Activated T-helper 17 cell treated with anti-CD3 and anti-CD28 coated beads, Interleukin-2, amount 50 U/mL, for 72 hours (primary cell): ENCODE measurements around the gene PTGER3. TPM values are rescaled to one million over a fixed set of nuclear protein-coding genes. Genes with fewer than 3 reads are reported as not detected.
A peak's percentile ranks its signal among the peaks of the same experiment; 100 is the strongest.

Experiments used
- ATAC-seq: fragments of 150-1000 bp; cut with Tn5 transposase; replicated peaks from 2 replicates; pipeline ENCODE4 v1.10.0; 2021; ENCODE audit warnings: mild to moderate bottlenecking, moderate library complexity
- H3K27ac Mint-ChIP-seq: one replicate; pipeline ENCODE4 v1.8.0; 2022; ENCODE audit warnings: mixed read lengths
- H3K27me3 Mint-ChIP-seq: one replicate; pipeline ENCODE4 v1.8.0; 2022; ENCODE audit warnings: mixed read lengths
- H3K36me3 Mint-ChIP-seq: one replicate; pipeline ENCODE4 v1.8.0; 2022; ENCODE audit warnings: low read depth, mild to moderate bottlenecking, mixed read lengths
- H3K4me1 Mint-ChIP-seq: one replicate; pipeline ENCODE4 v1.8.0; 2022; ENCODE audit warnings: mixed read lengths
- H3K4me3 Mint-ChIP-seq: one replicate; pipeline ENCODE4 v1.8.0; 2022; ENCODE audit warnings: mild to moderate bottlenecking, mixed read lengths
- H3K9me3 Mint-ChIP-seq: one replicate; pipeline ENCODE4 v1.8.0; 2022; ENCODE audit warnings: mixed read lengths
- total RNA-seq, 2 donors: library from RNA; stranded (reverse); gene quantifications; one replicate each; pipeline ENCODE4 v1.2.3, GENCODE V29; 2022

PTGER3 gene
- total RNA-seq = not detected

DNA sequence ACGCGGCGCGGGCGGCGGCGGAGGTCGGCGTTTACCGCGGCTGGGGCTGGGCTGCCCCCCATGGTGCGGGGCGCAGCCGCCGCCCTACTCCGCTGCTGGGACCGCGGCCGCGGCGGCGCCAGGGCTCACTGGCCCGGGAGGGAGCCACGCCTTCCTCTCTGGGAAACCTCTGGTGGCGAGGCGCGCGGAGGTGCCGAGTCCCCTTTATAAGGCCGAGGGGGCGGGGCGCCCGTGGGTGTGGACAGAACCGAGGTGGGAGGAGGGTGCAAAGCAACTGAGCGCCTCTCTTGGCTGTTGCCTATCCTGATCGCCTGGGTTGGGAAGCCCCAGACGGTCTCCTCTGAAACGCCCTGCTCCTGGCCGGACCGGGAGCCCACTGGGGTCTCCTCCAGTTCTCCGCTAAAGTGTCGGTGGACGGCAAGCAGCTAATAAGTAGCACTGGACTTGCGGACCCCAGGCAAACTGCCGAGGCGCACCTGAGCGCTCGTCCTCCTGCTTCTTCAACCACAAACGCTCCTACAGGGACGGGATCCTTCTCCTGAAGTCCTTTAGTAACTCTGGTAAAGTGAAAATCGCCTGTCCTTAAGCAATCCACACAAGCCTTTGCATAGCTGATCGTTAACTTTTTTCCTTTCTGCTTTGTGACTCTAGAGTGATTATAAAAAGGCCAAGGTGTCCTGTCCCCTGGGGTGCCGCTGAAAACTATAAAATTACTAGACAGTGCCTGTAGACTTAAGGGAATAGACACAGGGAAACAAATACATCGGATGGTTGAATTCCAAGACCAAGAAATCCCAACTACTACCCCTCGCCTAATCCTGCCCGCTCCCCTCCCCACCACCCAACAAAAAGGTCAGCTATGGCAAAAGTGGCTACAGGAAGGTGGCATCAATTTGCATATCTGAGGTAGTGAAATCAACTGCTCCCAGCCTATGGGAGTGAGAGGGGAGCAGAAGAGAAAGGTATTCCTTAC, at the start of gene PTGER3:
TSS of gene PTGER3 (minus strand) at position 182 of the 973 bp plus-strand sequence. CDS start 239 bp downstream, outside the sequence.
- peak within 1 kb of the TSS; percentile 73 for H3K4me3 Mint-ChIP-seq
- no peaks in the 10 kb centered on the region for H3K36me3 Mint-ChIP-seq
- peak; percentile 53 for ATAC-seq
- H3K27ac Mint-ChIP-seq = no peak within 1 kb of the TSS
- no peaks in the 10 kb centered on the region for H3K4me1 Mint-ChIP-seq
- H3K27me3 Mint-ChIP-seq = peaks cover 31% of the 10 kb centered on the region
- no peaks in the 10 kb centered on the region for H3K9me3 Mint-ChIP-seq

DNA sequence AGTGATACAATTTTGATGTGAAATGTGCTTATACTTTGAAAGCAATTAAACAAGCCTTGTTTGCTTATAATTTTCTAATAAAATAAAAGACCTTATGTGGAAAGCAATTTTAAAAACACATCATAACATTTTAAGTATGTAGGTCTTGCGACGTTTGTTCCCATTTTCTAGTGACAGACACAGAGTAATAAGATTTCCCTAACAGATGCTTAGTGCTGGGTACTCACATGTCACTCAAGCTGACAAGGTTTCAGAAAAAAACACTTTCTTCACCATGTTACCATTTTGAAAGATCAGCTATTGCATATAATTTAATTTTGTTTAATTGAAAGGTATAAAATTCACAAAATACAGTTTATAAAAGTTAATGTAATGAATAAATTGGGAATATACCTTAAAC, 47.3 kb upstream of the PTGER3 start:
- Mint-ChIP-seq H3K9me3 (no peaks in the 10 kb centered on the region), H3K4me3 (no peak overlapping the region), H3K4me1 (no peaks in the 10 kb centered on the region), H3K36me3 (no peaks in the 10 kb centered on the region), H3K27me3 (peaks cover 11% of the 10 kb centered on the region), H3K27ac (no peak overlapping the region)
- ATAC-seq = no peak

DNA sequence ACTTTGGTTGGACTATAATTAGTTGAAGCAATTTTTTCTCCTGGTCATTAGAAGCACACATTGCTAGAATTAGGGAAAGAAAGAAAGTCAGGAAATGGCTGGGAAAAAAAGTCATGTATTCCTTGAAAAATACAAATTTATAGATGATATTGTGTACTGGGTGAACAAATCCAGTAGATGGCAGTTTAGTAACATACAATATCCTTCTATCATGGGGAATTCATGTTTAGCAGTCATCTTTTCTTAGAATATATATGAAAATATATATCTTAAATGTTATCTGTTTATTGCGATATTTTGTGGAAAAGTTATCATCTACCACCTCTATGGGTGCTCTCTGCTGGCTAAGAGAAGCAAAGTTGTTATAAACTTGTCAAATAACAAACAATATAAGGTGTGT, 46.3 kb upstream of the PTGER3 start:
- Mint-ChIP-seq H3K27me3 (peaks cover 8% of the 10 kb centered on the region), H3K27ac (no peak overlapping the region), H3K36me3 (no peaks in the 10 kb centered on the region), H3K9me3 (no peaks in the 10 kb centered on the region), H3K4me3 (no peak overlapping the region), H3K4me1 (no peaks in the 10 kb centered on the region)
- no peak for ATAC-seq

GRCh38 chr1:71089536-71090270, 42.1 kb upstream of the PTGER3 start:
- H3K4me1 Mint-ChIP-seq = no peaks in the 10 kb centered on the region
- peaks cover 5% of the 10 kb centered on the region for H3K27me3 Mint-ChIP-seq
- no peaks in the 10 kb centered on the region for H3K36me3 Mint-ChIP-seq
- no peak for ATAC-seq
- no peak overlapping the region for H3K27ac Mint-ChIP-seq
- H3K9me3 Mint-ChIP-seq = no peaks in the 10 kb centered on the region
- H3K4me3 Mint-ChIP-seq = no peak overlapping the region

- H3K9me3 Mint-ChIP-seq = no peaks in the 10 kb centered on the region
- no peaks in the 10 kb centered on the region for H3K4me1 Mint-ChIP-seq
- H3K27ac Mint-ChIP-seq = no peak overlapping the region
- ATAC-seq = no peak
- H3K36me3 Mint-ChIP-seq = no peaks in the 10 kb centered on the region
- no peak overlapping the region for H3K4me3 Mint-ChIP-seq
- H3K27me3 Mint-ChIP-seq = peaks cover 9% of the 10 kb centered on the region
Observed at GRCh38 chr1:71088645-71089287, 41.1 kb upstream of the PTGER3 start.

DNA sequence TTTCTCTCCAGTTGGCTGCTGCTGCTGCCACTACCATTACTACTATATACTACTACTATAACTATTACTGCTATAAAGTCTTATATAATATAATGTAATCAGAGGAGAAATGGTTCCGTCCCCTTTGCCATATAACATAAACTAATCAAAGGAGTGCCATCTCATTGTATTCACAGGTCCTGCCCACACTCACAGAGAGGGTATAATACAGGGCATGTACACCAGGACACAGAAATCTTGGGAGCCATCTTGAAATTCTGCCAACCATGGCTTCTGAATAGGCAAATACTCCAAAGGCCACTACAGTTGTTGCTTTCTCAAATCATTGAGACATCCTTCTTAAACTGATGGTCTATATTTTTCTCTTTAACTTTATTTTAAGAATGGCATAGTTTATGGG, 40.1 kb upstream of the PTGER3 start:
- no peak for ATAC-seq
- Mint-ChIP-seq H3K4me1 (no peaks in the 10 kb centered on the region), H3K4me3 (no peak overlapping the region), H3K27me3 (peaks cover 12% of the 10 kb centered on the region), H3K9me3 (no peaks in the 10 kb centered on the region), H3K36me3 (no peaks in the 10 kb centered on the region), H3K27ac (no peak overlapping the region)

DNA sequence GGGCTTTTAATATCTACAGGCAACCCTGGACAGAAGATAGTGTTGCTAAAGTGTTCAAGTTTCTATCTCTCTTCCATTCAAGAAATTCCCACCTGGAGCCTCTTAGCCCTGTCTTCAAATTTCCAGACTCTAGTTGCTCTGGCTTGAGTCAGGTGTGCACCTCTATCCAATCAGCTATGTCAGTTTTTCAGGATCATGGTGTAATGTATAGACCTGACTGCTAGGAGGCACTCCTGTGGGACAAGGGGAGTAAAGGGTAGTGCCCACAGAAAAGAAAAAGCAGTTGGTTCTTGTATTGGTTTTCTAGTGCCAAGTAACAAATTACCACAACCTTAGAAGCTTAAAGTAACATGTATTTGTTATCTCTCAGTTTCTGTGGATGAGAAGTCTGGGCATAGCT, 39.4 kb upstream of the PTGER3 start:
- no peak for ATAC-seq
- H3K9me3 Mint-ChIP-seq = peaks cover under 1% of the 10 kb centered on the region
- H3K4me1 Mint-ChIP-seq = peaks cover under 1% of the 10 kb centered on the region
- H3K36me3 Mint-ChIP-seq = no peaks in the 10 kb centered on the region
- peaks cover 12% of the 10 kb centered on the region for H3K27me3 Mint-ChIP-seq
- no peak overlapping the region for H3K27ac Mint-ChIP-seq
- no peak overlapping the region for H3K4me3 Mint-ChIP-seq

DNA sequence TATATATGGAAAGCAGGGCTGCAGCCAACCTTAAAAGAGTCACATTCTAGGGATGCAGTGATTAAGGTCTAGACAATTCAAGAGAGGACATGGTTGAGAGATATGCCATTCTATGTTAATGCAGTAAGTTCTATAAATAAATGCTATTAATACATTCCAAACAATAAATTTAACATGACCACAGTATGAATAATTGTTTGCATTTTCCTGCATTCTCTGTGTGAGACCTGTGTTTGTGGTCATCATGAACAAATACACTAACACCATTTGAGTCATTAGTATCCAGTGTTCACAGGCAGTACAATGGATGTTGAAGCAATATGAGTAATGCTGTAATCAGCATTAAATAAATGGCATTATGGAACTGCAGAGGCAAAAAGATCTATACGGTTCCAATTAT, 38.7 kb upstream of the PTGER3 start:
- H3K9me3 Mint-ChIP-seq = peaks cover 3% of the 10 kb centered on the region
- H3K4me1 Mint-ChIP-seq = peaks cover 5% of the 10 kb centered on the region
- no peak overlapping the region for H3K4me3 Mint-ChIP-seq
- ATAC-seq = no peak
- H3K36me3 Mint-ChIP-seq = no peaks in the 10 kb centered on the region
- peaks cover 12% of the 10 kb centered on the region for H3K27me3 Mint-ChIP-seq
- no peak overlapping the region for H3K27ac Mint-ChIP-seq

- ATAC-seq = no peak
- no peak overlapping the region for H3K4me3 Mint-ChIP-seq
- no peak overlapping the region for H3K27ac Mint-ChIP-seq
- peaks cover 12% of the 10 kb centered on the region for H3K27me3 Mint-ChIP-seq
- peaks cover 23% of the 10 kb centered on the region for H3K36me3 Mint-ChIP-seq
- peaks cover 3% of the 10 kb centered on the region for H3K9me3 Mint-ChIP-seq
- H3K4me1 Mint-ChIP-seq = peaks cover 11% of the 10 kb centered on the region
Observed at GRCh38 chr1:71083271-71083670, 35.7 kb upstream of the PTGER3 start.

DNA sequence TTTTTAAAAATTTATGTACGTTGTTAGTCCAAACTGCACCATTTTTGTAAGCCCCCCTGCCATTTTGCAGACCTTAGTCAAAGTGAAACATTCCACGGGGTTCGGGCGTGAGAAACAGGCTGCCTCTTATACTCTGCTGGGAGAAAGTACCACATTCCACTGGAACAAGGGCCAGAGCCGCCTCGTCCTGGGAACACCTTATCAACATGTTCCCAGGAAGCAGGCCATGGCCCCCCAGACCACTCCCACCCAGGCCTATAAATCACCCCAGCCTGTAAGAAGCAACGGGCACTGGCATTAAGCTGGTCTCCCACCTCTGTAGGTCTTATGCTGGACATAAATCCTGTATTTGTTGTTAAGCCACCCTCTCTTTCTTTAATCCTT, 34.1 kb upstream of the PTGER3 start:
- no peak for ATAC-seq
- Mint-ChIP-seq H3K36me3 (peaks cover 38% of the 10 kb centered on the region), H3K4me1 (peaks cover 11% of the 10 kb centered on the region), H3K4me3 (peak overlapping the region; percentile 95), H3K27ac (peak overlapping the region; percentile 100), H3K27me3 (peaks cover 7% of the 10 kb centered on the region), H3K9me3 (peaks cover 3% of the 10 kb centered on the region)

- peaks cover 44% of the 10 kb centered on the region for H3K36me3 Mint-ChIP-seq
- peaks cover 3% of the 10 kb centered on the region for H3K9me3 Mint-ChIP-seq
- peaks cover 11% of the 10 kb centered on the region for H3K4me1 Mint-ChIP-seq
- H3K4me3 Mint-ChIP-seq = peak within 1 kb of the TSS; percentile 95
- ATAC-seq = peak; percentile 98
- peak within 1 kb of the TSS; percentile 100 for H3K27ac Mint-ChIP-seq
- peaks cover 7% of the 10 kb centered on the region for H3K27me3 Mint-ChIP-seq
Observed at GRCh38 chr1:71080739-71081696, 33.4 kb upstream of the PTGER3 start, which contains the start of gene ZRANB2. Gene ZRANB2, minus strand, starts transcription at chr1:71081035. Its CDS starts 40 bp downstream, at chr1:71080995.

DNA sequence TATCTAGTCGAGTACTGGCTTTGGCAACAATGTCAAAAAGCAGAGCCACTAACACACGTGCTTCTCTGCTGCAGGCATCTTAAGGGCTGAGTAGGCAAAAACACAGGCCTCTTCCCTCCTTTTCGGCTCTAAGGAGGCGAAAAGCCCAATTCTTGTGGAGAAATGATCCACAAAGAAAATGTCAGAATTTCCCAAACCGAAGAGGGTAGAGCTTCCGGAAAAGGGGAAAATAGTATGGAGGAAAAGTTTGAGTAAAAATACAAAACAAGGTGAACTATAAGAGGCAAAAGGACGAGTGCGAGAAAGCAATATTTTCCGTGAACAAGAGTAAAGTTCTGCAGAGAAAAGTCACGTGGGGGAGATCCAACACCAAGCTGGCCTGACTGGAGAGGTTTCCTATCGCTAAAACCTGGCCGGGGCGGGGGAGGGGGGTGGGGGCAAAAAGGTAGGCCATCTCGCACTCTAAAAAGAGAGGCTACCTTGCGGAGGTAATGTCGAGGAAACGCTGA, 32.7 kb upstream of the PTGER3 start:
- H3K27ac Mint-ChIP-seq = peak overlapping the region; percentile 100
- H3K27me3 Mint-ChIP-seq = peaks cover 7% of the 10 kb centered on the region
- ATAC-seq = peak; percentile 33
- H3K4me3 Mint-ChIP-seq = peak overlapping the region; percentile 95
- H3K4me1 Mint-ChIP-seq = peaks cover 14% of the 10 kb centered on the region
- peaks cover 52% of the 10 kb centered on the region for H3K36me3 Mint-ChIP-seq
- peaks cover 3% of the 10 kb centered on the region for H3K9me3 Mint-ChIP-seq

- no peak for ATAC-seq
- Mint-ChIP-seq H3K27ac (peak overlapping the region; percentile 26), H3K4me1 (peaks cover 25% of the 10 kb centered on the region), H3K36me3 (peaks cover 96% of the 10 kb centered on the region), H3K4me3 (peak overlapping the region; percentile 2), H3K27me3 (no peaks in the 10 kb centered on the region), H3K9me3 (no peaks in the 10 kb centered on the region)
Observed at GRCh38 chr1:71074681-71075080, 27.1 kb upstream of the PTGER3 start.
